Heart left ventricle (tissue), 16 donors: ENCODE results near the gene CADM3. TPM values are rescaled to one million over a fixed set of nuclear protein-coding genes. Genes with fewer than 3 reads are reported as not detected.

Source experiments
- ATAC-seq, 4 donors: fragments of 200-7000 bp; cut with Tn5 transposase; one replicate each; pipeline ENCODE4 v1.9.1; 2020 to 2022; ENCODE audit warnings: moderate library complexity in 4 of 4, mild to moderate bottlenecking in 3 of 4, moderate number of reproducible peaks in 1 of 4
- DNase-seq, 5 donors: peaks; one replicate each; pipeline ENCODE4 v3.0.0-alpha.2; 2020
- H3K27ac ChIP-seq, 12 donors: fragments of 200-600 bp; sonication (generic) in 4 of 12; one replicate each; pipeline versions ENCODE4 v1.5.0 to v1.8.0; 2016 to 2022; ENCODE audit warnings: mild to moderate bottlenecking in 2 of 12
- H3K27me3 ChIP-seq, 9 donors: fragments of 200-600 bp; sonication (generic) in 2 of 9; one replicate each; pipeline versions ENCODE4 v1.5.1 to v1.8.0; 2016 to 2022; ENCODE audit warnings: mild to moderate bottlenecking in 3 of 9
- H3K36me3 ChIP-seq, 9 donors: fragments of 200-600 bp; sonication (generic) in 2 of 9; one replicate each; pipeline versions ENCODE4 v1.5.0 to v1.8.0; 2018 to 2022; ENCODE audit warnings: mild to moderate bottlenecking in 2 of 9
- H3K4me1 ChIP-seq, 12 donors: fragments of 200-600 bp; sonication (generic) in 4 of 12; one replicate each; pipeline versions ENCODE4 v1.5.0 to v1.8.0; 2016 to 2022; ENCODE audit warnings: mild to moderate bottlenecking in 3 of 12
- H3K4me3 ChIP-seq, 12 donors: fragments of 200-600 bp; sonication (generic) in 4 of 12; one replicate each; pipeline versions ENCODE4 v1.5.0 to v1.8.0; 2017 to 2022; ENCODE audit warnings: mild to moderate bottlenecking in 9 of 12, moderate library complexity in 4 of 12
- H3K9me3 ChIP-seq, 12 donors: fragments of 200-600 bp; sonication (generic) in 4 of 12; one replicate each; pipeline versions ENCODE4 v1.5.0 to v1.8.0; 2016 to 2022; ENCODE audit warnings: mild to moderate bottlenecking in 1 of 12
- POLR2A ChIP-seq, 2 donors: fragments of 450-650 bp; IDR thresholded peaks; one replicate each; pipeline ENCODE4 v1.6.1; 2017; ENCODE audit warnings: antibody characterized with exemption in 2 of 2, mild to moderate bottlenecking in 2 of 2, moderate library complexity in 2 of 2
- WGBS, 4 donors: extraction: QIAGEN DNeasy Blood & Tissue Kit in 2 of 4; methylation state at CpG; one replicate each; pipeline versions ENCODE4 v1.1.5 to v1.1.7; 2013 to 2018; 5-methylcytosine and 5-hydroxymethylcytosine counted together
- intact Hi-C, 10 donors: fragments of 100-400 bp; cut with DNase I; formaldehyde crosslinking; loops; one replicate each; pipeline versions ENCODE4 v1.11.1 to v1.14.2; 2022
- polyA plus RNA-seq, 2 donors: library from polyadenylated mRNA; stranded (reverse); fragments of 200-250 nt; gene quantifications; one replicate each; pipeline ENCODE4 v1.2.3, GENCODE V29; 2013
- total RNA-seq, 9 donors: library from RNA; depleted of rRNA in 2 of 9; stranded (reverse); fragments of >200 nt in 2 of 9; fragmentation: NEBNext Ultra II Directional in 3 of 9; extraction: Animal tissue kit (Norgen Biotek cat#: 25700) in 3 of 9; gene quantifications; one replicate each; pipeline versions ENCODE4 v1.1.0 to v1.2.4, GENCODE V29; 2016 to 2023
- TF ChIP-seq, protein P1 (sequence below), 12 donors: fragments of 200-600 bp; sonication (generic) in 4 of 12; IDR thresholded peaks; one replicate each; pipeline versions ENCODE4 v1.5.0 to v1.8.0; 2018 to 2022; ENCODE audit warnings: antibody characterized with exemption in 12 of 12, mild to moderate bottlenecking in 5 of 12
- donor health status: ischemic (EF 13 %, LVEDD 7.1; RV severe dilation, severe dysfunction).
- donor health status: healthy with polysubstance abuse.
- donor health status: DM: no; HTN: yes; CAD: no.
- donor health status: DM: no; HTN: no; CAD: no.
- donor health status: ischemic (EF 25% LVEDD 6.9; RV normal size, moderate dysfunction).
- donor health status: ischemic (EF 25% LVEDD 5.7; RV mildly dilated, moderate dysfunction).
- donor health status: healthy.
- donor health status: DM: yes; HTN: yes; CAD: no.
- donor health status: ischemic (EF 35%, LVEDD 5.7; RV mildly dilated, moderate dysfunction).
- donor health status: nonischemic (EF 11% LVEDD 7.7; RV severe dilation, severe dysfunction).
- donor health status: DM: yes; HTN: yes; CAD: no.
- donor health status: PGD.
- donor health status: ischemic (EF 29% LVEDD 5.4; RV normal size, mild dysfunction).
- donor health status: nonischemic (EF 23%, LVEDD 6.1; RV moderate dilation, normal function).

Gene CADM3
- total and polyA plus RNA-seq, 11 donors, result 0.93 to 14.3 (median 2.3) TPM

- Histone ChIP-seq H3K9me3 (no peaks in the 10 kb centered on the region), H3K27me3 (peaks cover 0 to 52% (median 4%) of the 10 kb centered on the region in 9 donors), H3K4me1 (no peaks in the 10 kb centered on the region), H3K36me3 (no peaks in the 10 kb centered on the region), H3K27ac (no peak overlapping the region), H3K4me3 (no peak overlapping the region)
- no peak for DNase-seq
- no peak for TF ChIP-seq POLR2A (IDR thresholded peaks at IDR 0.05)
- ATAC-seq, result no peak
- intact Hi-C loops, result no loop called here
These were observed 8.5 kb downstream of the CADM3 start for GRCh38 chr1:159179906-159180305.

DNA sequence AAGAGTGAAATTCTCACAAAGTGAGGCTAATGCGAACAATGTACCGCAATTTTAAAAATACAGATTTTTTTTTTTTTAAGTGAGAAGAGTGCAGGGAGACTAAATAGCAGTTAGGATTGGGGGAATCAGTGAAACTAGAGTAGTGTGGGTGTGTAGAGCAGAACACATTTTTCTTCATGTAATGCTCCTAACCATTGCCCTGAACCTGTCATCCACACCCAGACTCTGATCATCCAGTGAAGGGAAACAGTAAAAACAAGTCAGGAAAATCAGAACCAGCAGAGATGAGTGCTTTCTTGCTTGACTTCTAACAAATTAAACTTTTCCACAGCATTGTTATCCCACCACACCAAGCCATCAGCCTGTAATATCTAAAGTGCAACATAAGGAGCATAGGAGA, 9.1 kb downstream of the CADM3 start:
- intact Hi-C loops, result no loop called here
- Histone ChIP-seq H3K4me3 (no peak overlapping the region), H3K27ac (no peak overlapping the region), H3K27me3 (peaks cover 0 to 55% (median 4%) of the 10 kb centered on the region in 9 donors), H3K36me3 (no peaks in the 10 kb centered on the region), H3K4me1 (no peaks in the 10 kb centered on the region), H3K9me3 (no peaks in the 10 kb centered on the region)
- no peak for DNase-seq
- ATAC-seq, result no peak
- TF ChIP-seq POLR2A (IDR thresholded peaks at IDR 0.05), result no peak
- TF ChIP-seq, protein P1, sequence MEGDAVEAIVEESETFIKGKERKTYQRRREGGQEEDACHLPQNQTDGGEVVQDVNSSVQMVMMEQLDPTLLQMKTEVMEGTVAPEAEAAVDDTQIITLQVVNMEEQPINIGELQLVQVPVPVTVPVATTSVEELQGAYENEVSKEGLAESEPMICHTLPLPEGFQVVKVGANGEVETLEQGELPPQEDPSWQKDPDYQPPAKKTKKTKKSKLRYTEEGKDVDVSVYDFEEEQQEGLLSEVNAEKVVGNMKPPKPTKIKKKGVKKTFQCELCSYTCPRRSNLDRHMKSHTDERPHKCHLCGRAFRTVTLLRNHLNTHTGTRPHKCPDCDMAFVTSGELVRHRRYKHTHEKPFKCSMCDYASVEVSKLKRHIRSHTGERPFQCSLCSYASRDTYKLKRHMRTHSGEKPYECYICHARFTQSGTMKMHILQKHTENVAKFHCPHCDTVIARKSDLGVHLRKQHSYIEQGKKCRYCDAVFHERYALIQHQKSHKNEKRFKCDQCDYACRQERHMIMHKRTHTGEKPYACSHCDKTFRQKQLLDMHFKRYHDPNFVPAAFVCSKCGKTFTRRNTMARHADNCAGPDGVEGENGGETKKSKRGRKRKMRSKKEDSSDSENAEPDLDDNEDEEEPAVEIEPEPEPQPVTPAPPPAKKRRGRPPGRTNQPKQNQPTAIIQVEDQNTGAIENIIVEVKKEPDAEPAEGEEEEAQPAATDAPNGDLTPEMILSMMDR (IDR thresholded peaks at IDR 0.05), result no peak
- 94 to 99% (median 97%) methylated on average over 2 of the region's 2 CpGs for WGBS, 4 donors

- Histone ChIP-seq H3K27ac (no peak overlapping the region), H3K27me3 (peaks cover 0 to 58% (median 4%) of the 10 kb centered on the region in 9 donors), H3K4me1 (no peaks in the 10 kb centered on the region), H3K9me3 (no peaks in the 10 kb centered on the region), H3K4me3 (no peak overlapping the region), H3K36me3 (no peaks in the 10 kb centered on the region)
- WGBS, 4 donors, result 28 to 35% (median 35%) methylated on average over 4 of the region's 4 CpGs
- intact Hi-C loops, result no loop called here
- TF ChIP-seq, protein P1 (IDR thresholded peaks at IDR 0.05), result no peak
- no peak for TF ChIP-seq POLR2A (IDR thresholded peaks at IDR 0.05)
- no peak for ATAC-seq
- no peak for DNase-seq
These were observed 10.1 kb downstream of the CADM3 start for GRCh38 chr1:159181328-159182024.

- Histone ChIP-seq H3K36me3 (no peaks in the 10 kb centered on the region), H3K4me3 (no peak overlapping the region), H3K9me3 (no peaks in the 10 kb centered on the region), H3K27ac (no peak overlapping the region), H3K4me1 (peaks cover 0 to 13% (median 5%) of the 10 kb centered on the region in 12 donors), H3K27me3 (peaks cover 0 to 53% (median 8%) of the 10 kb centered on the region in 9 donors)
- no peak for ATAC-seq
- WGBS, 4 donors, result 57 to 66% (median 59%) methylated on average over 2 of the region's 2 CpGs
- DNase-seq, result no peak
- TF ChIP-seq, protein P1 (IDR thresholded peaks at IDR 0.05), result no peak
- no peak for TF ChIP-seq POLR2A (IDR thresholded peaks at IDR 0.05)
- intact Hi-C loops, result no loop called here
These were observed 12.8 kb downstream of the CADM3 start for GRCh38 chr1:159184201-159184600.

GRCh38 chr1:159185121-159185520, 13.7 kb downstream of the CADM3 start:
- H3K27ac ChIP-seq, result no peak overlapping the region
- TF ChIP-seq, protein P1 (IDR thresholded peaks at IDR 0.05), result no peak
- TF ChIP-seq POLR2A (IDR thresholded peaks at IDR 0.05), result no peak
- no peaks in the 10 kb centered on the region for H3K9me3 ChIP-seq
- ATAC-seq (no peak), DNase-seq (no peak)
- WGBS, 4 donors, result 84 to 89% (median 86%) methylated on average over 5 of the region's 5 CpGs
- H3K4me1 ChIP-seq, result peaks cover 0 to 13% (median 5%) of the 10 kb centered on the region in 12 donors
- peaks cover 0 to 55% (median 11%) of the 10 kb centered on the region in 9 donors for H3K27me3 ChIP-seq
- H3K4me3 ChIP-seq, result no peak overlapping the region
- H3K36me3 ChIP-seq, result no peaks in the 10 kb centered on the region
- intact Hi-C loops, result no loop called here
